ENCODE data around the gene USE1. TPM values are rescaled to one million over a fixed set of nuclear protein-coding genes. Genes with fewer than 3 reads are reported as not detected.

USE1 gene
- total and polyA plus RNA-seq, 9 donors = 15.8 to 50.3 (median 30.9) TPM

- Histone ChIP-seq H3K9me3 (no peaks in the 10 kb centered on the region), H3K27me3 (no peaks in the 10 kb centered on the region), H3K27ac (peak overlapping the region in 1 of 2 donors; percentile 23), H3K36me3 (no peaks in the 10 kb centered on the region), H3K4me1 (ENCODE audit: insufficient read depth) (peaks cover 3% of the 10 kb centered on the region), H3K4me3 (no peak overlapping the region)
- no peak for TF ChIP-seq EP300 (IDR thresholded peaks at IDR 0.05)
- TF ChIP-seq CTCF (IDR thresholded peaks at IDR 0.05) = no peak
- TF ChIP-seq POLR2A (IDR thresholded peaks at IDR 0.05) = no peak
- WGBS, 3 donors = 65 to 71% (median 66%) methylated on average over 13 of the region's 13 CpGs
- DNase-seq = peak in 3 of 5 donors; percentile 44 to 60 (median 48)
- intact Hi-C loops (cut with DNase I) = no loop called here
Observed at GRCh38 chr19:17227798-17228367, 12.7 kb downstream of the USE1 start.

GRCh38 chr19:17229890-17230289 is 14.7 kb downstream of the USE1 start:
- intact Hi-C loops (cut with DNase I) = no loop called here
- H3K36me3 ChIP-seq = no peaks in the 10 kb centered on the region
- peaks cover 4% of the 10 kb centered on the region for H3K4me1 ChIP-seq (ENCODE audit: insufficient read depth)
- H3K4me3 ChIP-seq = no peak overlapping the region
- no peaks in the 10 kb centered on the region for H3K9me3 ChIP-seq
- H3K27ac ChIP-seq = no peak overlapping the region
- TF ChIP-seq POLR2A (IDR thresholded peaks at IDR 0.05) = no peak
- no peak for TF ChIP-seq EP300 (IDR thresholded peaks at IDR 0.05)
- TF ChIP-seq CTCF (IDR thresholded peaks at IDR 0.05) = no peak
- no peak for DNase-seq
- WGBS, 3 donors = 84 to 92% (median 91%) methylated on average over 3 of the region's 3 CpGs
- H3K27me3 ChIP-seq = no peaks in the 10 kb centered on the region

- H3K36me3 ChIP-seq = no peaks in the 10 kb centered on the region
Observed at GRCh38 chr19:17232258-17232657, 17.1 kb downstream of the USE1 start.

GRCh38 chr19:17234911-17235299 is 19.7 kb downstream of the USE1 start:
- Histone ChIP-seq H3K4me1 (ENCODE audit: insufficient read depth) (peaks cover 4% of the 10 kb centered on the region), H3K36me3 (no peaks in the 10 kb centered on the region), H3K27ac (peak overlapping the region; percentile 63 to 74), H3K27me3 (no peaks in the 10 kb centered on the region), H3K4me3 (peak overlapping the region; percentile 21), H3K9me3 (no peaks in the 10 kb centered on the region)
- intact Hi-C loops (cut with DNase I) = no loop called here
- DNase-seq = peak in 4 of 5 donors; percentile 58 to 82 (median 76)
- 18 to 24% (median 19%) methylated on average over 11 of the region's 11 CpGs for WGBS, 3 donors
- no peak for TF ChIP-seq POLR2A (IDR thresholded peaks at IDR 0.05)
- no peak for TF ChIP-seq CTCF (IDR thresholded peaks at IDR 0.05)
- no peak for TF ChIP-seq EP300 (IDR thresholded peaks at IDR 0.05)

More at GRCh38 chr19:17232258-17232657, 17.1 kb downstream of the USE1 start:
- no peak overlapping the region for H3K4me3 ChIP-seq
- no peaks in the 10 kb centered on the region for H3K27me3 ChIP-seq
- no peak overlapping the region for H3K27ac ChIP-seq
- 81 to 86% (median 85%) methylated on average over 25 of the region's 25 CpGs for WGBS, 3 donors
- intact Hi-C loops (cut with DNase I) = no loop called here
- H3K9me3 ChIP-seq = no peaks in the 10 kb centered on the region
- H3K4me1 ChIP-seq (ENCODE audit: insufficient read depth) = peaks cover 4% of the 10 kb centered on the region
- TF ChIP-seq CTCF (IDR thresholded peaks at IDR 0.05) = no peak
- no peak for TF ChIP-seq EP300 (IDR thresholded peaks at IDR 0.05)
- TF ChIP-seq POLR2A (IDR thresholded peaks at IDR 0.05) = no peak
- no peak for DNase-seq
